Activated T-cell treated with anti-CD3 and anti-CD28 coated beads, Interleukin-2, amount 50 U/mL, for 1 hour (primary cell): Measurements from ENCODE around the gene MAPKAPK5.
"Not testable (repeated sequence)": the region's sequence is repeated elsewhere in the genome, so short reads cannot be mapped to it uniquely, and the experiment has no call there.

Experiments used
- DNase-seq: peaks from one replicate; pipeline ENCODE4 v3.0.0-alpha.2; 2020

MAPKAPK5 gene, protein sequence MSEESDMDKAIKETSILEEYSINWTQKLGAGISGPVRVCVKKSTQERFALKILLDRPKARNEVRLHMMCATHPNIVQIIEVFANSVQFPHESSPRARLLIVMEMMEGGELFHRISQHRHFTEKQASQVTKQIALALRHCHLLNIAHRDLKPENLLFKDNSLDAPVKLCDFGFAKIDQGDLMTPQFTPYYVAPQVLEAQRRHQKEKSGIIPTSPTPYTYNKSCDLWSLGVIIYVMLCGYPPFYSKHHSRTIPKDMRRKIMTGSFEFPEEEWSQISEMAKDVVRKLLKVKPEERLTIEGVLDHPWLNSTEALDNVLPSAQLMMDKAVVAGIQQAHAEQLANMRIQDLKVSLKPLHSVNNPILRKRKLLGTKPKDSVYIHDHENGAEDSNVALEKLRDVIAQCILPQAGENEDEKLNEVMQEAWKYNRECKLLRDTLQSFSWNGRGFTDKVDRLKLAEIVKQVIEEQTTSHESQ

GRCh38 chr12:111841750-111842555, at the start of gene MAPKAPK5:
MAPKAPK5 (plus strand) TSS chr12:111842228; CDS start chr12:111842734, 506 bp downstream.
- peak; percentile 99 for DNase-seq

GRCh38 chr12:111792856-111793235, 49.2 kb upstream of the MAPKAPK5 start:
- no peak for DNase-seq

DNA sequence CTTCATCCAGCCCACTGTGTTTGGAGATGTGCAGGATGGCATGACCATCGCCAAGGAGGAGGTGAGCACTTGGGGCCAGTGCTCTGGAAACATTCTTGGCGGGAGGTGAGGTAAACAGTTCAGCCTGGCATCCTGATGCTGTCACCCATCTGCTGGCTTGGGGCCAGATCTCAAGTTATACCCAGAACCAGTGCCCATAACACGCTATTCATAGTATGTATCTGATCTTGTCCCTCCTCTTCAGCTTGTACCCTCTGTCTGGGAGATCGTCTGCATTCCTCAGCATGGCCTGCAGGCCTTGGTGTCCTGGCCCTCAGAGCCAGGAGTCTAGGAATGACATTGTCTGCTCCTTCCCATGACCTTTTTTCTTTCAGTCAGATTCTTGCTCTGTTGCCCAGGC, 43.8 kb upstream of the MAPKAPK5 start:
- DNase-seq: no peak

DNA sequence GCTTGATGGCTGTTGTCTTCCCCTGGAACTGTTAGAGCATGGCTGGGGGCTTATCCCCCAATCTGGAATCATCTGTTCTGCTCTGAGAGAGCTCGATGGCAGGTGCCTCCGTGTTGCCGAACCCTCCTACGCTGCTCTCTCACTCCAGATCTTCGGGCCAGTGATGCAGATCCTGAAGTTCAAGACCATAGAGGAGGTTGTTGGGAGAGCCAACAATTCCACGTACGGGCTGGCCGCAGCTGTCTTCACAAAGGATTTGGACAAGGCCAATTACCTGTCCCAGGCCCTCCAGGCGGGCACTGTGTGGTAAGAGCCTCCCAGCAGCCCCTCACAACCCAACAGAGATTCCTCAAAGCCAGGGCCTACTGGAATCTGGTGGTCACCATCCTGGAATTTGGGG, 42.3 kb upstream of the MAPKAPK5 start:
- DNase-seq: no peak

DNA sequence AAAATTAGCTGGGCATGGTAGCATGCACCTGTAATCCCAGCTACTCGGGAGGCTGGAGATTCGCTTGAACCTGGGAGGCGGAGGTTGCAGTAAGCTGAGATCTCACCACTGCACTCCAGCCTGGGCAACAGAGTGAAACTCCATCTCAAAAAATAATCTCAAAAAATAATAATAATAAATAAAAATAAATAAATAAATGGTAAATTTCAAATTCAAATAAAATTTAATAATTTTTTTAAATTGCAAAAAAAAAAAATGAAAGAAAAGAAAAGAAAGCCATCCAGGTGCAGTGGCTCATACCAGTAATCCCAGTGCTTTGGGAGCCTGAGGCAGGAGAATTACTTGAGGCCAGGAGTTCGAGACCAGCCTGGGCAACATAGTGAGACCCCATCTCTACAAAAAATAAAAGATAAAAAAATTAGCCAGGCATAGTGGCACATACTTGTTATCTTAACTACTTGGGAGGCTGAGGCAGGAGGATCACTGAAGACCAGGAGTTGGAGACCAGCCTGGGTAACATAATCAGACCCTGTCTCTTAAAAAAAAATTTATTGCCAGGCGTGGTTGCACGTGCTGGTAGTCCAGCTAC, 38.9 kb upstream of the MAPKAPK5 start:
- no peak for DNase-seq

- no peak for DNase-seq
These were observed 38.2 kb upstream of the MAPKAPK5 start for GRCh38 chr12:111803851-111804250.

DNA sequence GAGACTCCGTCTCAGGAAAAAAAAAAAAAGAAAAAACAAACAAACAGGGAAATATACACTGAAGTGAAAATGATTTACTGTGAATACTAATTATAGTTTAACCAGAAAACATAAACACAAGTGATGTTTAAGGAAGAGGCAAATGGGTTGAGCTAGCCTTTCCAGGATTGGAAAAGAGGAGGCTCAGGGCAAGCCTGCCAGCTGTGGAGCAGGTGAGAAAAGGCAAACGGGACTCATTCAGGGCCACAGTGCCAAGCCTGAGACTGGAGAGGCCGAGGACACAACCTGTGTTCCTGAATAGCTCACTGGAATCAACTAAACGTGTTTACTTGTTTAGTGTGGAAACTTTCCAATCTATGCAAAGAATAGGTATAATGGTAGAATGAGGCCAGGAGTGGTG, 35.7 kb upstream of the MAPKAPK5 start:
- no peak for DNase-seq

GRCh38 chr12:111807232-111807631, 34.8 kb upstream of the MAPKAPK5 start:
- no peak for DNase-seq

DNA sequence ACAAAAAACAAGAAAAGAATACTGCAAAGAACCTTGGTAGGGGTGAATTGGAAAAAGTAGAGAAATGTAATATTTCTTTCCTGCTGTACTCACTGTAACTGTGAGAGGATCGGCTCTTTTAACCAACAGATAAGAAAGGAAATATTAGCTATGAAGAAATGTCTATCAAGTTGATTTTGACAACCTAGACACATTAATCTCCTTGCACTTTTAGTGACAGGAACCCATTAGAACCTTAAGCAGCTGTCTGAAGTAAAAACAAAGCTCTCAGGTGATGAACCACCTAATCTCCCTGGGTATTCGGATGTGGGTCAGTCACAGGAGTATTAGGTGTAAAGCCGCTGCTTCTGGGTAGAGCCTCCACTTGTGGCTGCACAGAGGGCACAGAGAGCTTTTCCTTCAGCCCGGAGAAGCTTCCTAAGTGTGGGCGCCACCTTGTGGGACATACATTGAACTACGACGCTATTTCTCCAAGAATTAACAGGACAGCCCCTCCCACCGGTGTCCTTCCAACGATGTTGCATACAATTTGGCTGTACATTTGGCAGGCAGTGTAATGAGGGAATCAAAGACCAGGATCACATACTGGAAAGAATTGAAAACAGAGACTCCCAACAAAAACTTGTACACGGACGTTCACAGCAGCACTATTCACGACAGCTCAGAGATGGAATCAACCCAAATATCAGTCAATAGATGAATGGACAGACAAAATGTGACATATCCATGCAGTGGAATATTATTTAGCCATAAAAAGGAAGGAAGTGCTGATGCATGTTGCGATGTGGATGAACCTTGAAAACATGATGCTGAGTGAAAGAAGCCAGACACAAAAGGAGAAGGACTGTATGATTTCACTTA, 28.9 kb upstream of the MAPKAPK5 start:
- peak; percentile 56 for DNase-seq

- no peak for DNase-seq
These were observed 25.9 kb upstream of the MAPKAPK5 start for GRCh38 chr12:111816065-111816615.

DNA sequence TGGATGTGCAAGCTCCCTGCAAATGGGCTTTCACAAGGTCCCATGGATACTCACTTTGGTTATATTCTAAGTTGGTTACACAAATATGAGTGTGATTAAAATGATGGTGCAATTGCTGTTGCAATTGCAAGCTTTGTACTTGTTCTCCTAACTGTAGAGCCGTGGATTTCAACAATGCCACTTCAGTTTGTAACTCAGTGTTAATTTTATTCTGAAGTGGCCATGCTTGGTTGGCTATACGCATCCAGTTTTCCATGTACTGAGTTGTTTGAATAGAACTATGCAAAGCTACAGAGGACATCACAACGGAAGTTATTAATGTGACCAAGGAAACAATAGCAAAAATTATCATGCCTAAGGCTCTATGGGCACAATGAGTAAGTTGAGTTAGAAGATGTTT, 25.1 kb upstream of the MAPKAPK5 start:
- DNase-seq: not testable (repeated sequence)

- DNase-seq: no peak
These were observed 23.7 kb upstream of the MAPKAPK5 start for GRCh38 chr12:111818340-111818739.

GRCh38 chr12:111819191-111820158, 22.6 kb upstream of the MAPKAPK5 start:
- no peak for DNase-seq

GRCh38 chr12:111820828-111821227, 21.2 kb upstream of the MAPKAPK5 start:
- not testable (repeated sequence) for DNase-seq

GRCh38 chr12:111822886-111823285, 19.1 kb upstream of the MAPKAPK5 start:
- DNase-seq: no peak

DNA sequence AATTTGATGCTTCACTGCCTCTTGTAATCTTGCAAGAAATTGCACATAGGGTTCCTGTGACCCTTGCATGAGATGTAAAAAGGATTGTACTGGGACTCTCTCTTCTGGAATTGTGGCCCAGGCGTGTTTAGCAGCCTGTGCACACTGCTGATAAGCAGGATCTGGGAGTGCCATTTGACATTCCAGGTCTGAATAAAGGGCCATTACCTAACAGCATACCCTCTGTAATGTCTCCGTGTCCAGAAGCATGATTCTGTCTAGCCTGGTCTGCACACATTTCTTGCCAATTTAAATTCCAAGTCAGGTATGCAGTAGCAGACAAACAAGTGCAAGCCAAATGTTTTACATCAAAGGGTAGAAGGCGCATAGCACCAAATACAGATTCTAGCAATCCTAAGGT, 18.1 kb upstream of the MAPKAPK5 start:
- DNase-seq: no peak

DNA sequence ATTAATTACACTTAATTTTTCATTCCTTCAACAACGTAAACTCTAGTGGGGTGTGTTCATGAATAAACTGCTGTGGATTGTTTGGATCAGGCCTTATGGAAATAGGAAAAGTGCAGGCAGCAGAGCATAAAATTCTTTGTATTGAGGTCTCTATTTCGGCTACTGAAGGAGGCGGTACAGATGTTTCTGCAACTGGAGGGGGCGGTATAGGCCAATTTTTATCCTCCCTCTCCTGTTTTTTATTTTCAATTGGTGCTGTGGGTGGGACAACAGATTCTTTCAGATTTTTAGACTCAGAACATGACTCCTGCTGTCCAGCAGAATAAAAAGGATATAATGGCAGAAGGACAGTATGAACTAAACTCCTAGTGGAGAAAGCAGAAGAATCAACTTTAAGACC, 17.7 kb upstream of the MAPKAPK5 start:
- DNase-seq: not testable (repeated sequence)

GRCh38 chr12:111825509-111825908, 16.5 kb upstream of the MAPKAPK5 start:
- DNase-seq: no peak

- no peak for DNase-seq
These were observed 15.7 kb upstream of the MAPKAPK5 start for GRCh38 chr12:111826316-111826715.

DNA sequence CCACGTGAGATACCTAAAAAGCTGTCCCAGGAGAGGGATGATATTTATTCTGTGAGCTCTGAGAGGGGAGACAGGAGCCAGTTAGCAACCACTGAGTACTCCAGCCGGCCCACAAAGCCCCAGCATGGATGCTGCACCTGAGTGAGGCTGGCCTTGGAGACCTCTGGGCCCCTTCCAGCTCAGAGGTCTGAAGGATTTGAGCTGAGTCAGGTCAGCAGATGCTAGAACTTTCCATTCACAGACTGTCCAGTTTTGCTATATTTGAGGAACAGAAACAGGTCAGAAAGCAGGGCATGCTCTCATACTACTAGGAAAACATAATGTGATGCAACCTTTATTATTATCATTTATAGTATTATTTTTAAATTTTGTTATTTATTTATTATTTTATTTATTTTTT, 15.0 kb upstream of the MAPKAPK5 start:
- DNase-seq: no peak

GRCh38 chr12:111827907-111828306, 14.1 kb upstream of the MAPKAPK5 start:
- no peak for DNase-seq
